Measurements from ENCODE around the gene CDH13.

- TF ChIP-seq CTCF (IDR thresholded peaks at IDR 0.05), result no peak
- no peak for TF ChIP-seq ZFX (IDR thresholded peaks at IDR 0.05; ENCODE audit: borderline replicate concordance)
Observed at GRCh38 chr16:83176802-83177201, 550.0 kb downstream of the CDH13 start.
